ENCODE results near the gene NES.
A peak's percentile ranks its signal among the peaks of the same experiment; 100 is the strongest.

Gene NES

DNA sequence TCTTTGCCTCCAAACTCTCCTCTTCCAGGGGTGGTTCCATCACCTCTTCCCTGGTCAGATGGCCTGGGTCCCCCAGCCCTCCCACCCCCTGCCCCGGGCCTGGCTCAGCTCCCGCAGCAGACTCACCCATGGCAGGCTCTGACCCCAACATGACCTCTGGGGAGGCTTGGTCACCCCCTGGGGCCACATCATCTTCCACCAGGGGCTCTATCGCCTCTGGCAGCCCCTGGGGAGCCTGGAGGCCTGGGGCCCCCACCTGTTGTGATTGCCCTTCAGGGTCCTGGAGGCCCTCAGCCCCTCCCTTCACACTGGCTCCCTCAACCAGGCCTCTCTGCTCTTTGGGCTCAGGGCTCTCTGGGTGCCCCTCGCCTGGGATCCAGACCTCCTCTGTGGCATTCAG, 6.4 kb downstream of the NES start:
- Histone ChIP-seq H3K9ac (ENCODE audit: low read depth in 1 of 2, low read length in 2 of 2) (no peak overlapping the region), H3K27ac (ENCODE audit: low read depth in 2 of 2, low read length in 2 of 2) (no peak overlapping the region), H3K27me3 (ENCODE audit: control insufficient read depth in 2 of 2, insufficient read depth in 2 of 2, low read length in 2 of 2) (peaks cover 4 to 10% of the 10 kb centered on the region in 2 donors), H3K4me3 (ENCODE audit: low read length in 2 of 2) (no peak overlapping the region), H3K36me3 (ENCODE audit: control insufficient read depth in 2 of 2, insufficient read depth in 2 of 2, low read length in 2 of 2) (no peaks in the 10 kb centered on the region), H3K4me1 (ENCODE audit: control insufficient read depth in 2 of 2, insufficient read depth in 2 of 2, low read length in 2 of 2) (peaks cover 8 to 9% of the 10 kb centered on the region in 2 donors), H3K9me3 (ENCODE audit: control insufficient read depth in 2 of 2, low read length in 2 of 2) (no peaks in the 10 kb centered on the region)

GRCh38 chr1:156670359-156670758, 6.8 kb downstream of the NES start:
- Histone ChIP-seq H3K4me1 (ENCODE audit: control insufficient read depth in 2 of 2, insufficient read depth in 2 of 2, low read length in 2 of 2) (peaks cover 12 to 13% of the 10 kb centered on the region in 2 donors), H3K27ac (ENCODE audit: low read depth in 2 of 2, low read length in 2 of 2) (no peak overlapping the region), H3K9me3 (ENCODE audit: control insufficient read depth in 2 of 2, low read length in 2 of 2) (no peaks in the 10 kb centered on the region), H3K4me3 (ENCODE audit: low read length in 2 of 2) (no peak overlapping the region), H3K27me3 (ENCODE audit: control insufficient read depth in 2 of 2, insufficient read depth in 2 of 2, low read length in 2 of 2) (peaks cover 4 to 9% of the 10 kb centered on the region in 2 donors), H3K36me3 (ENCODE audit: control insufficient read depth in 2 of 2, insufficient read depth in 2 of 2, low read length in 2 of 2) (no peaks in the 10 kb centered on the region), H3K9ac (ENCODE audit: low read depth in 1 of 2, low read length in 2 of 2) (no peak overlapping the region)

DNA sequence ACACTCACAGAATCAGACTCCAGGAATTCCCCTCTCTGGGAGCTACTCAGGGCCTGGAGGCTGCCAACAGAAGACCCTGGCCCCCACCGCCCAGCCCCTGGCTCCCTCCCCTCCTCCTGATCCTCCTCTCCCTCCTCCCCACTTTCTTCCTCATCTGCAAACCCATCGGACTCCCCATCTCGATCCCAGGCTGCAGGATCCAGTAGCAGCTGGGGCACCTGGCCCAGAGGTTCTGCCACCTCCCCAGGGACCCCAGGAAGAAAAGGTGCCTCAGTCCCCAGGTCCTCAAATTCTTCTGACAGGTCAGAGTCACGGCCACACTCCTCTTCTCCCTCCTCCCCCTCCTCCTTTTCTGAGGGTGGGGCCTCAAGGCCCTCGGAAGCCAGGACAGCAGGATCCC, 7.4 kb downstream of the NES start:
- H3K36me3 ChIP-seq (ENCODE audit: control insufficient read depth in 2 of 2, insufficient read depth in 2 of 2, low read length in 2 of 2): no peaks in the 10 kb centered on the region
- no peak overlapping the region for H3K27ac ChIP-seq (ENCODE audit: low read depth in 2 of 2, low read length in 2 of 2)
- H3K4me3 ChIP-seq (ENCODE audit: low read length in 2 of 2): no peak overlapping the region
- peaks cover 17 to 19% of the 10 kb centered on the region in 2 donors for H3K4me1 ChIP-seq (ENCODE audit: control insufficient read depth in 2 of 2, insufficient read depth in 2 of 2, low read length in 2 of 2)
- H3K27me3 ChIP-seq (ENCODE audit: control insufficient read depth in 2 of 2, insufficient read depth in 2 of 2, low read length in 2 of 2): peaks cover 4% of the 10 kb centered on the region in 2 donors
- no peaks in the 10 kb centered on the region for H3K9me3 ChIP-seq (ENCODE audit: control insufficient read depth in 2 of 2, low read length in 2 of 2)
- H3K9ac ChIP-seq (ENCODE audit: low read depth in 1 of 2, low read length in 2 of 2): no peak overlapping the region

DNA sequence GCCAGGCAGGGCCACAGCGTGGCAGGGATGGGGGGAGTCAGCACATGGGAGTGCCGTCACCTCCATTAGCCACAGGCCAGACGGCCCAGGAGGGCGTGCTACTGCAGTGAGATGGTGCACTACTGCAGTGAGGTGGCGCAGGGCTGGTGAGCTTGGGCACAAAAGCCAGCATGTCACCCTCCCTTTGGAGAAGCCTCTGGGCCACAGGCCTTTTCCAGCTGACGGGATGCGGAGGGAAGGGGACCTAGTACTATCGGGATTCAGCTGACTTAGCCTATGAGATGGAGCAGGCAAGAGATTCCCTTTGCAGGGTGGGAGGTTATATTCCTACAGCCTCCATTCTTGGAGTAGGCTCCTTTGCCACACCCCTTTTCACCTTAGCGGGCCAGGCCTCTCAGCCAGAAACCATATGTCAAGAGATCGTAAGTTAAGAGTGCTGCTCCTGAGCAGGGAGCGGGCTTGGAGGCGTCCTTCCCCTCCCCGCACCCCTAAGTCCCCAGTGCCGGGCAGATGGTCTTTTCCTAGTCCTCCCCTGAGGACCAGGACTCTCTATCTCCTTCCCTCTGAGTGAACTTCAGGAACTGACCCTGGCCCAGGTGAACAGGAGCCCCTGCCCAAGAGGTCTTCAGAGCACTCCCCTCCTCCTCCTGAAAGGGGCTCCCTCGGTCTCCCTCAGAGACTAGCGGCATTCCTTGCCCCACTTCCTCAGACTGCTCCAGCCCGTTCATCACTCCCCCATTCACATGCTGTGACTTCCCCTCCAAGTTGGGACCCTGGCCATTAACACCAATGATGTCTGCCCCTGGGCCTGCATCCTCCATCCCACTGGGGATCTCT, 8.2 kb downstream of the NES start:
- Histone ChIP-seq H3K4me3 (ENCODE audit: low read length in 2 of 2) (no peak overlapping the region), H3K36me3 (ENCODE audit: control insufficient read depth in 2 of 2, insufficient read depth in 2 of 2, low read length in 2 of 2) (no peaks in the 10 kb centered on the region), H3K9ac (ENCODE audit: low read depth in 1 of 2, low read length in 2 of 2) (no peak overlapping the region), H3K27me3 (ENCODE audit: control insufficient read depth in 2 of 2, insufficient read depth in 2 of 2, low read length in 2 of 2) (peaks cover 4% of the 10 kb centered on the region in 2 donors), H3K27ac (ENCODE audit: low read depth in 2 of 2, low read length in 2 of 2) (no peak overlapping the region), H3K9me3 (ENCODE audit: control insufficient read depth in 2 of 2, low read length in 2 of 2) (no peaks in the 10 kb centered on the region), H3K4me1 (ENCODE audit: control insufficient read depth in 2 of 2, insufficient read depth in 2 of 2, low read length in 2 of 2) (peaks cover 24 to 26% of the 10 kb centered on the region in 2 donors)

- Histone ChIP-seq H3K9me3 (ENCODE audit: control insufficient read depth in 2 of 2, low read length in 2 of 2) (no peaks in the 10 kb centered on the region), H3K27ac (ENCODE audit: low read depth in 2 of 2, low read length in 2 of 2) (peak overlapping the region; percentile 72 to 77), H3K27me3 (ENCODE audit: control insufficient read depth in 2 of 2, insufficient read depth in 2 of 2, low read length in 2 of 2) (no peaks in the 10 kb centered on the region), H3K36me3 (ENCODE audit: control insufficient read depth in 2 of 2, insufficient read depth in 2 of 2, low read length in 2 of 2) (no peaks in the 10 kb centered on the region), H3K9ac (ENCODE audit: low read depth in 1 of 2, low read length in 2 of 2) (peak overlapping the region in 1 of 2 donors; percentile 56), H3K4me3 (ENCODE audit: low read length in 2 of 2) (no peak overlapping the region), H3K4me1 (ENCODE audit: control insufficient read depth in 2 of 2, insufficient read depth in 2 of 2, low read length in 2 of 2) (peaks cover 22 to 26% of the 10 kb centered on the region in 2 donors)
These were observed 9.1 kb downstream of the NES start for GRCh38 chr1:156667968-156668709.

DNA sequence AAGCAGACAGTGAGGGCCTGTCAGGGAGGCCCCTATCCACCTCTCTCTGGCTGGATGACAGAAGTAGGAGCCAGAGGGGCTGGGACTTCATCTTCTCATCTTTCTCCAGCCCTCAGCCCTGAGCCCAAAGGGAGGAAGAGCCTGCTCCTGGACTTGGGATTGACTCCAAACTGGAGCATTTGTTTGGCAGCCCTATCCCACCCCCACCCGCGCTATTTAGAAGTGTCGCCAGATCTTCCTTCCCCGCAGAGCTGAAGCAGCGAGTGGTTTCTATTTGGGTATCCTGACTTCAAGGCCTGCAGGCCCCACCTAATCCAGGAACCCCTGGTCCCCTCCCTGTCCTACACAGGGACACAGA, 9.6 kb downstream of the NES start:
- no peak overlapping the region for H3K4me3 ChIP-seq (ENCODE audit: low read length in 2 of 2)
- peak overlapping the region in 1 of 2 donors; percentile 56 for H3K9ac ChIP-seq (ENCODE audit: low read depth in 1 of 2, low read length in 2 of 2)

DNA sequence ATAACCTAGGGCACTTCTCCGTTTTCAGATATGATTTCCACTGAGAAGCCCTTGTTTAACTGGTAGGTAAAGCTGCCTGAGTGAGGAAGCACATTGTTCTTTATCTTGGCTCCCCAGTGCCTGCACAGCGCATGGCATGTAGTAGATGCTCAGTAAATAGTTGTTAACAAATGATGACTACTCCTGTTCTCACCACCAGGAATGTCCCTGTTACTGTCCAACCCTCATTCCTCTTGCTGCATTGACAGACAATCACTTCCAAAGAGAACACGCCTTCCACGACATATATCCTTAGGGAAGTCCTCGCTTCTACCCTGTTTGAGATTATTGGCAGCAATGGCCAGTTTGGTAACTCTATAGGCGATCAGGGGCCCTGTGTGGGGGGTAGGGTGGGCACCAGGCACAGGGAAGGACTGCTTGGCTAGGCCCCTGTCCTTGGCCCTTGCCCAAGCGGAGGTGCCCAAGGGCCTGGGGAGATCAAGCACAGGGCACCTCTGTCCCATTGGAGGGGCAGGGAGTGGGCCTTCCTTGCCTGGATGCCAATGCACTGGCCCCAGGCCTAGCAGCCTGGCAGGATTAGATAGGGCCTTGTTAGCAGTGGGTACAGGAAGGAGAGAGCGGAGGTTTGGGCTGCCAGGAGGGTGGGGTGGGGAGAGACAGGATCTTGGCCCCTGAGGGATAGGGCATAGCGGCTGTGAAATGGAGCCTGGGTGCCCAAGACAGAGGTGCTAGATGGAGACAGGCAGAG, 10.2 kb downstream of the NES start:
- no peak overlapping the region for H3K4me3 ChIP-seq (ENCODE audit: low read length in 2 of 2)
- H3K36me3 ChIP-seq (ENCODE audit: control insufficient read depth in 2 of 2, insufficient read depth in 2 of 2, low read length in 2 of 2): no peaks in the 10 kb centered on the region
- peak overlapping the region in 1 of 2 donors; percentile 56 for H3K9ac ChIP-seq (ENCODE audit: low read depth in 1 of 2, low read length in 2 of 2)
- H3K4me1 ChIP-seq (ENCODE audit: control insufficient read depth in 2 of 2, insufficient read depth in 2 of 2, low read length in 2 of 2): peaks cover 30 to 31% of the 10 kb centered on the region in 2 donors
- H3K27ac ChIP-seq (ENCODE audit: low read depth in 2 of 2, low read length in 2 of 2): peak overlapping the region; percentile 72 to 77
- H3K9me3 ChIP-seq (ENCODE audit: control insufficient read depth in 2 of 2, low read length in 2 of 2): no peaks in the 10 kb centered on the region
- no peaks in the 10 kb centered on the region for H3K27me3 ChIP-seq (ENCODE audit: control insufficient read depth in 2 of 2, insufficient read depth in 2 of 2, low read length in 2 of 2)

More for the DNA sequence above, 9.6 kb downstream of the NES start:
- Histone ChIP-seq H3K27me3 (ENCODE audit: control insufficient read depth in 2 of 2, insufficient read depth in 2 of 2, low read length in 2 of 2) (no peaks in the 10 kb centered on the region), H3K27ac (ENCODE audit: low read depth in 2 of 2, low read length in 2 of 2) (peak overlapping the region; percentile 72 to 77), H3K36me3 (ENCODE audit: control insufficient read depth in 2 of 2, insufficient read depth in 2 of 2, low read length in 2 of 2) (no peaks in the 10 kb centered on the region), H3K4me1 (ENCODE audit: control insufficient read depth in 2 of 2, insufficient read depth in 2 of 2, low read length in 2 of 2) (peaks cover 25 to 26% of the 10 kb centered on the region in 2 donors), H3K9me3 (ENCODE audit: control insufficient read depth in 2 of 2, low read length in 2 of 2) (no peaks in the 10 kb centered on the region)

DNA sequence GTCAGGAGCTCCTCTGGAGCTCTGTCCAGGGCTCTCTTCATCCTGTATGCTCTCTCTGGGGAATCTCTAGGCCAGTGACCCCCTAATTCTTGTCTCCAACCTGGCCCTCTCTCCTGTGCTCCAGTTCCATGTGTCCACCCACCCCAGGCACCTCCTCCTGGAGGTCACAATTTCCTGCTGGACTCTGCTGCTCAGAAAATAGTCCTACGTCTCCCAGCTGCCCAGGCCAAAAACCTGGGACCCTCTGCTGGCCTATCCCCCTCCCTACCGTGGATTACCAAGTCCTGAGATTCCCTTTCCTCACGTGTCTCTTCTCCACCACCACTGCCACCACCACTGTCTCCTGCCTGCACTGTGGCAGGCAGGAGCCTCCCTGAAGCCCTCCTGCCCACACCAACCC, 11.7 kb downstream of the NES start:
- Histone ChIP-seq H3K9ac (ENCODE audit: low read depth in 1 of 2, low read length in 2 of 2) (no peak overlapping the region), H3K27me3 (ENCODE audit: control insufficient read depth in 2 of 2, insufficient read depth in 2 of 2, low read length in 2 of 2) (no peaks in the 10 kb centered on the region), H3K9me3 (ENCODE audit: control insufficient read depth in 2 of 2, low read length in 2 of 2) (no peaks in the 10 kb centered on the region), H3K27ac (ENCODE audit: low read depth in 2 of 2, low read length in 2 of 2) (peak overlapping the region; percentile 38 to 80), H3K36me3 (ENCODE audit: control insufficient read depth in 2 of 2, insufficient read depth in 2 of 2, low read length in 2 of 2) (no peaks in the 10 kb centered on the region), H3K4me3 (ENCODE audit: low read length in 2 of 2) (no peak overlapping the region), H3K4me1 (ENCODE audit: control insufficient read depth in 2 of 2, insufficient read depth in 2 of 2, low read length in 2 of 2) (peaks cover 43 to 44% of the 10 kb centered on the region in 2 donors)

DNA sequence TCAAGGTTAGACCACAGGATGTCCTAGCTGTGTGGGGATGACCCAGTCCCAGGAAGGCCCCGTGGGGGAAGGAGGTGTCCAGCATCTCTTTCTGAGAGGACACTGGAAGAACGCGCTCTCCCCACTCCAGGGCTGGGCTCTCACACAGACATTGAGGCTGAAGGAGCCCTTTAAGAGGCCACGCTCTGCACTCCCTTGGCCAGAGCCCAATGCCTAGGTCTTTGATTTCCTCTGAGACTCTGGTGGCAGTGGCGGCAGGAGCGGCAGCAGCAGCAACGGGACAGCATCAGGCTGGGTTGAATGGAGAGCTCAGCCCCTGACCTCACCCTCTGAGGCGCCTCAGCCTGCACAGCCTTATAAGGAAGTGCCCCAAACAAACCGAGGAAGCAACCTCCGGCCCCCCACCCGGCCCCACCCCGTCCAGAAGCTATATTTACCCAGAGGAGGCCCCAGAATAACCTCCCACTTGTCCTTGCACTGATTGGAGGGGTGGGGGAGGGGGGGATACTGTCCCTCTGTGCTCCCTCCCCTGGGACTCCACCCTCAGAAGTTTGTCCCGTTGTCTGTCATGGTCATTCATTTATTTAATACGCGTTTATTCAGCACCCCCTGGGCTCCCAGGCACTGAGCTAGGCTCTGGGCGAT, 12.3 kb downstream of the NES start:
- peak overlapping the region; percentile 49 to 80 for H3K27ac ChIP-seq (ENCODE audit: low read depth in 2 of 2, low read length in 2 of 2)
- H3K36me3 ChIP-seq (ENCODE audit: control insufficient read depth in 2 of 2, insufficient read depth in 2 of 2, low read length in 2 of 2): no peaks in the 10 kb centered on the region
- peaks cover 48 to 50% of the 10 kb centered on the region in 2 donors for H3K4me1 ChIP-seq (ENCODE audit: control insufficient read depth in 2 of 2, insufficient read depth in 2 of 2, low read length in 2 of 2)
- H3K9ac ChIP-seq (ENCODE audit: low read depth in 1 of 2, low read length in 2 of 2): peak overlapping the region; percentile 1 to 48
- H3K4me3 ChIP-seq (ENCODE audit: low read length in 2 of 2): no peak overlapping the region
- no peaks in the 10 kb centered on the region for H3K9me3 ChIP-seq (ENCODE audit: control insufficient read depth in 2 of 2, low read length in 2 of 2)
- no peaks in the 10 kb centered on the region for H3K27me3 ChIP-seq (ENCODE audit: control insufficient read depth in 2 of 2, insufficient read depth in 2 of 2, low read length in 2 of 2)
